Muscle of leg (tissue), 11 donors: ENCODE measurements around the gene ARTN. TPM values are rescaled to one million over a fixed set of nuclear protein-coding genes. Genes with fewer than 3 reads are reported as not detected.

Experiments used
- DNase-seq: peaks from one replicate; pipeline ENCODE4 v3.0.0; 2013
- H3K27ac ChIP-seq: one replicate; pipeline ENCODE4 v1.5.1; 2013; ENCODE audit warnings: mild to moderate bottlenecking, low read length, control low read depth
- H3K27me3 ChIP-seq: one replicate; pipeline ENCODE4 v1.6.1; 2013; ENCODE audit warnings: low read length; ENCODE audit not compliant: control insufficient read depth, insufficient read depth
- H3K36me3 ChIP-seq: one replicate; pipeline ENCODE4 v1.6.1; 2013; ENCODE audit warnings: low read length; ENCODE audit not compliant: control insufficient read depth, insufficient read depth
- H3K4me1 ChIP-seq: one replicate; pipeline ENCODE4 v1.6.1; 2013; ENCODE audit warnings: low read length; ENCODE audit not compliant: control insufficient read depth, insufficient read depth
- H3K4me3 ChIP-seq: one replicate; pipeline ENCODE4 v1.5.1; 2013; ENCODE audit warnings: low read length, control low read depth
- H3K9me3 ChIP-seq: replicated peaks from 2 replicates; pipeline ENCODE4 v1.6.1; 2013; ENCODE audit warnings: low read depth, low read length; ENCODE audit not compliant: control insufficient read depth
- WGBS: methylation state at CpG from one replicate; pipeline ENCODE4 v1.1.5; 2013; ENCODE audit warnings: missing lambda C conversion rate; ENCODE audit not compliant: insufficient coverage; 5-methylcytosine and 5-hydroxymethylcytosine counted together
- polyA plus RNA-seq, 8 donors: library from polyadenylated mRNA; unstranded; fragments of 120-200 nt; gene quantifications; one replicate each; pipeline versions ENCODE4 v1.2.1 to v1.2.3, GENCODE V29; 2013; ENCODE audit warnings: inconsistent platforms in 1 of 8, low replicate concordance in 1 of 8; ENCODE audit not compliant: insufficient read length in 8 of 8, insufficient read depth in 1 of 8
- total RNA-seq: library from RNA; stranded (reverse); fragments of 120-200 nt; gene quantifications from one replicate; pipeline ENCODE4 v1.2.4, GENCODE V29; 2013

The ARTN gene
- total and polyA plus RNA-seq, 9 donors = 0.49 to 2.4 (median 1.2) TPM

GRCh38 chr1:43978264-43978550 lies 44.6 kb downstream of the ARTN start:
- H3K27ac ChIP-seq = no peak overlapping the region
- WGBS = 80% methylated on average over 1 of the region's 5 CpGs
- no peaks in the 10 kb centered on the region for H3K27me3 ChIP-seq
- H3K4me3 ChIP-seq = no peak overlapping the region
- H3K9me3 ChIP-seq = no peaks in the 10 kb centered on the region
- H3K36me3 ChIP-seq = peaks cover 32% of the 10 kb centered on the region
- DNase-seq = no peak
- peaks cover 38% of the 10 kb centered on the region for H3K4me1 ChIP-seq

- Histone ChIP-seq H3K27me3 (no peaks in the 10 kb centered on the region), H3K4me3 (peak within 1 kb of the TSS; percentile 70), H3K9me3 (no peaks in the 10 kb centered on the region), H3K36me3 (peaks cover 29% of the 10 kb centered on the region), H3K4me1 (peaks cover 38% of the 10 kb centered on the region), H3K27ac (peak within 1 kb of the TSS; percentile 59)
- DNase-seq = peak; percentile 66
- 3% methylated on average over 54 of the region's 54 CpGs for WGBS
Observed at GRCh38 chr1:43978551-43979260, 45.1 kb downstream of the ARTN start, which contains the start of gene B4GALT2. Gene B4GALT2 (plus strand): TSS chr1:43979210. CDS start chr1:43981161, 1,951 bp downstream.

- no peak overlapping the region for H3K27ac ChIP-seq
- no peaks in the 10 kb centered on the region for H3K27me3 ChIP-seq
Observed at GRCh38 chr1:43979261-43979527, 45.6 kb downstream of the ARTN start.

GRCh38 chr1:43979528-43980254 lies 46.1 kb downstream of the ARTN start:
- Histone ChIP-seq H3K9me3 (no peaks in the 10 kb centered on the region), H3K27ac (peak overlapping the region; percentile 59), H3K36me3 (peaks cover 35% of the 10 kb centered on the region), H3K4me3 (peak overlapping the region; percentile 50), H3K27me3 (no peaks in the 10 kb centered on the region), H3K4me1 (peaks cover 33% of the 10 kb centered on the region)
- WGBS = 1% methylated on average over 37 of the region's 45 CpGs
- DNase-seq = peak; percentile 67

More at GRCh38 chr1:43979261-43979527, 45.6 kb downstream of the ARTN start:
- no peaks in the 10 kb centered on the region for H3K9me3 ChIP-seq
- WGBS = 0% methylated on average over 45 of the region's 45 CpGs
- H3K4me3 ChIP-seq = peak overlapping the region; percentile 50
- H3K36me3 ChIP-seq = peaks cover 30% of the 10 kb centered on the region
- DNase-seq = no peak
- peaks cover 35% of the 10 kb centered on the region for H3K4me1 ChIP-seq

GRCh38 chr1:43980255-43981134 lies 46.9 kb downstream of the ARTN start:
- Histone ChIP-seq H3K27ac (peak overlapping the region; percentile 59), H3K4me1 (peaks cover 29% of the 10 kb centered on the region), H3K4me3 (peak overlapping the region; percentile 50), H3K27me3 (no peaks in the 10 kb centered on the region), H3K36me3 (peaks cover 41% of the 10 kb centered on the region), H3K9me3 (no peaks in the 10 kb centered on the region)
- DNase-seq = no peak
- 50% methylated on average over 9 of the region's 13 CpGs for WGBS

GRCh38 chr1:43981135-43981491 lies 47.5 kb downstream of the ARTN start:
- DNase-seq = no peak
- Histone ChIP-seq H3K4me1 (peaks cover 23% of the 10 kb centered on the region), H3K9me3 (no peaks in the 10 kb centered on the region), H3K4me3 (no peak overlapping the region), H3K27ac (no peak overlapping the region), H3K27me3 (no peaks in the 10 kb centered on the region), H3K36me3 (peaks cover 44% of the 10 kb centered on the region)
- 87% methylated on average over 19 of the region's 20 CpGs for WGBS

- Histone ChIP-seq H3K36me3 (peaks cover 44% of the 10 kb centered on the region), H3K27ac (no peak overlapping the region), H3K4me3 (no peak overlapping the region), H3K4me1 (peaks cover 21% of the 10 kb centered on the region), H3K27me3 (no peaks in the 10 kb centered on the region), H3K9me3 (no peaks in the 10 kb centered on the region)
- 90% methylated on average over 7 of the region's 20 CpGs for WGBS
- DNase-seq = no peak
Observed at GRCh38 chr1:43981636-43982035, 48.0 kb downstream of the ARTN start.

- Histone ChIP-seq H3K27me3 (no peaks in the 10 kb centered on the region), H3K4me1 (peaks cover 21% of the 10 kb centered on the region), H3K4me3 (no peak overlapping the region), H3K9me3 (no peaks in the 10 kb centered on the region), H3K27ac (no peak overlapping the region), H3K36me3 (peaks cover 39% of the 10 kb centered on the region)
- DNase-seq = no peak
- WGBS = 86% methylated on average over 7 of the region's 8 CpGs
Observed at GRCh38 chr1:43982241-43982640, 48.6 kb downstream of the ARTN start.

GRCh38 chr1:43982808-43983207 lies 49.2 kb downstream of the ARTN start:
- 81% methylated on average over 15 of the region's 15 CpGs for whole genome bisulfite sequencing
- no peaks in the 10 kb centered on the region for H3K27me3 ChIP-seq
- no peak overlapping the region for H3K27ac ChIP-seq
- peaks cover 21% of the 10 kb centered on the region for H3K4me1 ChIP-seq
- H3K36me3 ChIP-seq = peaks cover 37% of the 10 kb centered on the region
- no peak overlapping the region for H3K4me3 ChIP-seq
- no peak for DNase-seq
- H3K9me3 ChIP-seq = no peaks in the 10 kb centered on the region

- peaks cover 19% of the 10 kb centered on the region for H3K4me1 ChIP-seq
- WGBS = 56% methylated on average over 7 of the region's 12 CpGs
Observed at GRCh38 chr1:43983253-43983899, 49.8 kb downstream of the ARTN start.

More at GRCh38 chr1:43983253-43983899, 49.8 kb downstream of the ARTN start:
- Histone ChIP-seq H3K9me3 (no peaks in the 10 kb centered on the region), H3K27ac (no peak overlapping the region), H3K27me3 (no peaks in the 10 kb centered on the region), H3K36me3 (peaks cover 34% of the 10 kb centered on the region), H3K4me3 (no peak overlapping the region)
- no peak for DNase-seq
